Measurements from ENCODE around the gene PSMD1.
A peak's percentile ranks its signal among the peaks of the same experiment; 100 is the strongest.
"Not testable (repeated sequence)": the region's sequence is repeated elsewhere in the genome, so short reads cannot be mapped to it uniquely, and the experiment has no call there.

The PSMD1 gene

GRCh38 chr2:231057590-231057989 lies 923 bp downstream of the PSMD1 start:
- no peak for DNase-seq (ENCODE audit: low spot score)

GRCh38 chr2:231058761-231059550 lies 2.3 kb downstream of the PSMD1 start:
- no peak for DNase-seq (ENCODE audit: low spot score)

GRCh38 chr2:231059756-231060155 lies 3.1 kb downstream of the PSMD1 start:
- no peak for DNase-seq (ENCODE audit: low spot score)

GRCh38 chr2:231062776-231063175 lies 6.1 kb downstream of the PSMD1 start:
- DNase-seq (ENCODE audit: low spot score) = no peak

GRCh38 chr2:231063347-231063746 lies 6.7 kb downstream of the PSMD1 start:
- DNase-seq (ENCODE audit: low spot score) = no peak

- DNase-seq (ENCODE audit: low spot score) = no peak
Observed at GRCh38 chr2:231065966-231066365, 9.3 kb downstream of the PSMD1 start.

GRCh38 chr2:231067531-231067930 lies 10.9 kb downstream of the PSMD1 start:
- not testable (repeated sequence) for DNase-seq (ENCODE audit: low spot score)

GRCh38 chr2:231068525-231069222 lies 12.0 kb downstream of the PSMD1 start:
- peak; percentile 54 for DNase-seq (ENCODE audit: low spot score)

GRCh38 chr2:231069379-231070054 lies 12.8 kb downstream of the PSMD1 start:
- no peak for DNase-seq (ENCODE audit: low spot score)

GRCh38 chr2:231084565-231084964 lies 27.9 kb downstream of the PSMD1 start:
- DNase-seq (ENCODE audit: low spot score) = no peak

GRCh38 chr2:231088754-231089153 lies 32.1 kb downstream of the PSMD1 start:
- DNase-seq (ENCODE audit: low spot score) = no peak

GRCh38 chr2:231093933-231094332 lies 37.3 kb downstream of the PSMD1 start:
- DNase-seq (ENCODE audit: low spot score) = no peak

- peak; percentile 8 for DNase-seq (ENCODE audit: low spot score)
Observed at GRCh38 chr2:231094736-231095346, 38.2 kb downstream of the PSMD1 start.

GRCh38 chr2:231099918-231100317 lies 43.3 kb downstream of the PSMD1 start:
- DNase-seq (ENCODE audit: low spot score) = no peak

- DNase-seq (ENCODE audit: low spot score) = not testable (repeated sequence)
Observed at GRCh38 chr2:231100321-231100720, 43.7 kb downstream of the PSMD1 start.

GRCh38 chr2:231100990-231101389 lies 44.3 kb downstream of the PSMD1 start:
- no peak for DNase-seq (ENCODE audit: low spot score)

GRCh38 chr2:231102772-231103171 lies 46.1 kb downstream of the PSMD1 start:
- DNase-seq (ENCODE audit: low spot score) = no peak

GRCh38 chr2:231104115-231104713 lies 47.5 kb downstream of the PSMD1 start:
- DNase-seq (ENCODE audit: low spot score) = peak; percentile 10

- no peak for DNase-seq (ENCODE audit: low spot score)
Observed at GRCh38 chr2:231110551-231110950, 53.9 kb downstream of the PSMD1 start.

- no peak for DNase-seq (ENCODE audit: low spot score)
Observed at GRCh38 chr2:231111987-231112386, 55.3 kb downstream of the PSMD1 start.

GRCh38 chr2:231113489-231113888 lies 56.8 kb downstream of the PSMD1 start:
- DNase-seq (ENCODE audit: low spot score) = no peak

GRCh38 chr2:231115651-231116050 lies 59.0 kb downstream of the PSMD1 start:
- DNase-seq (ENCODE audit: low spot score) = no peak

All from HuH-7 (cell line).